HEK293 (cell line): ENCODE measurements around the gene JAZF1.
A peak's percentile ranks its signal among the peaks of the same experiment; 100 is the strongest.

ENCODE experiments used
- GLIS2 ChIP-seq: fragments of 450-650 bp; formaldehyde crosslinking; IDR thresholded peaks from 2 replicates; pipeline ENCODE4 v1.5.1; 2016; ENCODE audit warnings: missing biosample characterization, missing genetic modification characterization
- KLF10 ChIP-seq: fragments of 450-650 bp; IDR thresholded peaks from 2 replicates; pipeline ENCODE4 v1.5.1; 2018; ENCODE audit warnings: missing biosample characterization, mild to moderate bottlenecking, missing genetic modification characterization
- KLF8 ChIP-seq: fragments of 450-650 bp; formaldehyde crosslinking; IDR thresholded peaks from 2 replicates; pipeline ENCODE4 v1.5.1; 2016; ENCODE audit warnings: missing biosample characterization, missing genetic modification characterization
- OVOL3 ChIP-seq: fragments of 450-650 bp; formaldehyde crosslinking; IDR thresholded peaks from 2 replicates; pipeline ENCODE4 v1.5.1; 2016; ENCODE audit warnings: missing biosample characterization, missing genetic modification characterization
- PRDM6 ChIP-seq: fragments of 450-650 bp; formaldehyde crosslinking; IDR thresholded peaks from 2 replicates; pipeline ENCODE4 v1.5.1; 2017; ENCODE audit warnings: missing biosample characterization, missing genetic modification characterization
- SETDB1 ChIP-seq: IDR thresholded peaks from one replicate; pipeline ENCODE4 v1.6.1; 2017; ENCODE audit warnings: mild to moderate bottlenecking, low read length, moderate library complexity, mixed read lengths; ENCODE audit not compliant: insufficient read length
- TCF7L2 ChIP-seq: IDR thresholded peaks from 2 replicates; pipeline ENCODE4 v1.6.1; 2011; ENCODE audit warnings: low read depth, mild to moderate bottlenecking, inconsistent platforms, low read length, moderate library complexity, borderline replicate concordance
- ZBTB11 ChIP-seq: fragments of 450-650 bp; formaldehyde crosslinking; conservative IDR thresholded peaks from 2 replicates; pipeline ENCODE4 v1.5.1; 2016; ENCODE audit warnings: low read depth, missing biosample characterization, missing genetic modification characterization
- ZBTB48 ChIP-seq: fragments of 450-650 bp; formaldehyde crosslinking; IDR thresholded peaks from 2 replicates; pipeline ENCODE4 v1.5.1; 2016; ENCODE audit warnings: missing biosample characterization, missing genetic modification characterization
- ZNF121 ChIP-seq: fragments of 450-650 bp; formaldehyde crosslinking; IDR thresholded peaks from 2 replicates; pipeline ENCODE4 v1.5.1; 2016; ENCODE audit warnings: missing biosample characterization, missing genetic modification characterization
- ZNF19 ChIP-seq: fragments of 450-650 bp; formaldehyde crosslinking; IDR thresholded peaks from 2 replicates; pipeline ENCODE4; 2016; ENCODE audit warnings: missing biosample characterization, missing genetic modification characterization, low read depth
- ZNF274 ChIP-seq, 2 experiments: fragments of 200-500 bp in 1 of 2; fragments of 450-650 bp in 1 of 2; sonication (Bioruptor generic) in 1 of 2; formaldehyde crosslinking in 1 of 2; IDR thresholded peaks; 2 replicates each; pipeline versions ENCODE4 v1.5.1 to v1.6.1; 2014 to 2016; ENCODE audit warnings: borderline replicate concordance in 1 of 2, inconsistent platforms in 1 of 2, low read length in 1 of 2, missing biosample characterization in 1 of 2, missing genetic modification characterization in 1 of 2
- ZNF350 ChIP-seq: fragments of 450-650 bp; formaldehyde crosslinking; IDR thresholded peaks from 2 replicates; pipeline ENCODE4 v1.5.0; 2017; ENCODE audit warnings: missing biosample characterization, mild to moderate bottlenecking, missing genetic modification characterization
- ZNF362 ChIP-seq: fragments of 450-650 bp; formaldehyde crosslinking; IDR thresholded peaks from 2 replicates; pipeline ENCODE4 v1.5.1; 2016; ENCODE audit warnings: missing biosample characterization, missing genetic modification characterization
- ZNF394 ChIP-seq: fragments of 450-650 bp; formaldehyde crosslinking; IDR thresholded peaks from 2 replicates; pipeline ENCODE4 v1.5.1; 2016; ENCODE audit warnings: missing biosample characterization, missing genetic modification characterization, mild to moderate bottlenecking, moderate library complexity, borderline replicate concordance
- ZNF416 ChIP-seq: fragments of 450-650 bp; formaldehyde crosslinking; IDR thresholded peaks from 2 replicates; pipeline ENCODE4 v1.5.1; 2016; ENCODE audit warnings: missing biosample characterization, missing genetic modification characterization
- ZNF433 ChIP-seq: fragments of 450-650 bp; formaldehyde crosslinking; IDR thresholded peaks from 2 replicates; pipeline ENCODE4 v1.5.1; 2016; ENCODE audit warnings: missing biosample characterization, missing genetic modification characterization, low read depth
- ZNF548 ChIP-seq: fragments of 450-650 bp; formaldehyde crosslinking; IDR thresholded peaks from 2 replicates; pipeline ENCODE4 v1.5.1; 2016; ENCODE audit warnings: missing biosample characterization, missing genetic modification characterization
- ZNF549 ChIP-seq: fragments of 450-650 bp; IDR thresholded peaks from 2 replicates; pipeline ENCODE4 v1.5.1; 2018; ENCODE audit warnings: missing biosample characterization, missing genetic modification characterization, mild to moderate bottlenecking, inconsistent platforms, moderate library complexity
- ZNF561 ChIP-seq: fragments of 450-650 bp; IDR thresholded peaks from 2 replicates; pipeline ENCODE4 v1.5.1; 2018; ENCODE audit warnings: missing biosample characterization, missing genetic modification characterization, borderline replicate concordance
- ZNF629 ChIP-seq: fragments of 450-650 bp; formaldehyde crosslinking; IDR thresholded peaks from 2 replicates; pipeline ENCODE4 v1.5.1; 2017; ENCODE audit warnings: missing biosample characterization, missing genetic modification characterization
- ZNF645 ChIP-seq: fragments of 450-650 bp; formaldehyde crosslinking; IDR thresholded peaks from 2 replicates; pipeline ENCODE4; 2016; ENCODE audit warnings: missing biosample characterization, missing genetic modification characterization
- ZNF660 ChIP-seq: fragments of 450-650 bp; IDR thresholded peaks from 2 replicates; pipeline ENCODE4 v1.5.1; 2018; ENCODE audit warnings: missing biosample characterization, mild to moderate bottlenecking, missing genetic modification characterization
- ZNF670 ChIP-seq: fragments of 450-650 bp; formaldehyde crosslinking; IDR thresholded peaks from 2 replicates; pipeline ENCODE4 v1.5.1; 2016; ENCODE audit warnings: missing biosample characterization, missing genetic modification characterization, low read depth
- ZNF704 ChIP-seq: fragments of 450-650 bp; formaldehyde crosslinking; IDR thresholded peaks from 2 replicates; pipeline ENCODE4 v1.5.1; 2016; ENCODE audit warnings: missing biosample characterization, missing genetic modification characterization
- ZNF747 ChIP-seq: fragments of 450-650 bp; formaldehyde crosslinking; IDR thresholded peaks from 2 replicates; pipeline ENCODE4 v1.5.1; 2016; ENCODE audit warnings: missing biosample characterization, missing genetic modification characterization
- ZNF76 ChIP-seq: fragments of 450-650 bp; formaldehyde crosslinking; IDR thresholded peaks from 2 replicates; pipeline ENCODE4; 2016; ENCODE audit warnings: low read depth, missing biosample characterization, missing genetic modification characterization, borderline replicate concordance
- ZNF776 ChIP-seq: fragments of 450-650 bp; formaldehyde crosslinking; IDR thresholded peaks from 2 replicates; pipeline ENCODE4 v1.5.0; 2017; ENCODE audit warnings: missing biosample characterization, missing genetic modification characterization, borderline replicate concordance
- ZNF830 ChIP-seq: fragments of 450-650 bp; IDR thresholded peaks from 2 replicates; pipeline ENCODE4 v1.5.0; 2018; ENCODE audit warnings: missing biosample characterization, missing genetic modification characterization, low read depth, mild to moderate bottlenecking, moderate library complexity
- ZSCAN18 ChIP-seq: fragments of 450-650 bp; formaldehyde crosslinking; IDR thresholded peaks from 2 replicates; pipeline ENCODE4 v1.5.1; 2016; ENCODE audit warnings: missing biosample characterization, missing genetic modification characterization

The JAZF1 gene

GRCh38 chr7:28037220-28038010 lies 143.2 kb downstream of the JAZF1 start (continued):
- no peak for TF ChIP-seq ZNF704 (tag by site-specific recombination)
- no peak for TF ChIP-seq ZNF645 (tag by site-specific recombination)
- TF ChIP-seq ZNF433 (tag by site-specific recombination) = no peak
- TF ChIP-seq ZNF548 (tag by site-specific recombination) = no peak
- TF ChIP-seq ZNF670 = no peak
- TF ChIP-seq TCF7L2 = no peak
- TF ChIP-seq ZNF830 (tag by site-specific recombination) = no peak
- no peak for TF ChIP-seq ZBTB11 (tag by site-specific recombination)
- no peak for TF ChIP-seq SETDB1
- peak; percentile 88 for TF ChIP-seq ZNF660 (tag by site-specific recombination)
- TF ChIP-seq ZNF362 (tag by site-specific recombination) = no peak
- TF ChIP-seq ZNF350 (tag by site-specific recombination) = no peak
- TF ChIP-seq KLF8 (tag by site-specific recombination) = peak; percentile 21; the same call in 1 of the 2 replicates
- TF ChIP-seq ZSCAN18 (tag by site-specific recombination) = no peak
- TF ChIP-seq ZNF274 (IDR thresholded peaks at IDR 0.05; ENCODE audit: low read length) = no peak
- no peak for TF ChIP-seq ZNF274 (tag by site-specific recombination; IDR thresholded peaks at IDR 0.05; ENCODE audit: borderline replicate concordance)
- peak; percentile 41; the same call in 1 of the 2 replicates for TF ChIP-seq ZNF394
- TF ChIP-seq ZNF19 = no peak
- no peak for TF ChIP-seq ZNF416 (tag by site-specific recombination)
- no peak for TF ChIP-seq GLIS2 (tag by site-specific recombination)
- TF ChIP-seq ZNF747 (tag by site-specific recombination) = no peak
- no peak for TF ChIP-seq ZNF76
- TF ChIP-seq OVOL3 (tag by site-specific recombination) = no peak
- no peak for TF ChIP-seq ZBTB48 (tag by site-specific recombination)
- peak; percentile 76 for TF ChIP-seq ZNF629
- no peak for TF ChIP-seq ZNF121
- TF ChIP-seq ZNF776 (tag by site-specific recombination) = no peak
- no peak for TF ChIP-seq ZNF561 (tag by site-specific recombination)
- TF ChIP-seq KLF10 = no peak
- peak; percentile 93 for TF ChIP-seq PRDM6 (tag by site-specific recombination)
- no peak for TF ChIP-seq ZNF549 (tag by site-specific recombination)
